H1 (cell line): ENCODE measurements around the gene METRN.

Source experiments
- BCL11A ChIP-seq, 2 experiments: IDR thresholded peaks; one replicate each; pipeline ENCODE4 v1.6.1; 2011; ENCODE audit warnings: low read depth in 2 of 2, low read length in 2 of 2, mild to moderate bottlenecking in 2 of 2
- CTBP2 ChIP-seq: IDR thresholded peaks from 2 replicates; pipeline ENCODE4 v1.7.0; 2011; ENCODE audit warnings: borderline replicate concordance, mild to moderate bottlenecking, moderate library complexity, mixed read lengths, low read length; ENCODE audit not compliant: insufficient read depth, insufficient read length
- KDM1A ChIP-seq: fragments of 200-600, 300-600 bp; sonication (generic); IDR thresholded peaks from 2 replicates; pipeline ENCODE4 v1.7.1; 2016; ENCODE audit warnings: mild to moderate bottlenecking, low read length, borderline replicate concordance
- POLR2AphosphoS5 ChIP-seq: IDR thresholded peaks from 2 replicates; pipeline ENCODE4 v1.6.1; 2011; ENCODE audit warnings: low read depth, low read length
- RBBP5 ChIP-seq: IDR thresholded peaks from 2 replicates; pipeline ENCODE4 v1.7.1; 2012; ENCODE audit warnings: low read depth, mild to moderate bottlenecking, inconsistent platforms, low read length, moderate library complexity, borderline replicate concordance
- SIX5 ChIP-seq: IDR thresholded peaks from 2 replicates; pipeline ENCODE4 v1.6.1; 2011; ENCODE audit warnings: mild to moderate bottlenecking, low read depth, low read length
- SUZ12 ChIP-seq: fragments of 200-600 bp; sonication (generic); IDR thresholded peaks from 2 replicates; pipeline ENCODE4 v1.6.1; 2012; ENCODE audit warnings: mild to moderate bottlenecking, inconsistent platforms, low read length, moderate library complexity, mixed read lengths
- TAF7 ChIP-seq: optimal IDR thresholded peaks from 2 replicates; pipeline ENCODE3; 2011; ENCODE audit warnings: low read depth, mild to moderate bottlenecking, inconsistent platforms, low read length, moderate library complexity, borderline replicate concordance
- TF ChIP-seq, protein P1 (sequence below), 3 experiments: IDR thresholded peaks; 1 replicate in 2 of 3; 2 replicates in 1 of 3; pipeline versions ENCODE4 v1.5.1 to v1.6.1; 2011; ENCODE audit warnings: low read length in 3 of 3, mild to moderate bottlenecking in 3 of 3, inconsistent platforms in 2 of 3, low read depth in 1 of 3, moderate library complexity in 1 of 3; ENCODE audit not compliant: insufficient read depth in 1 of 3; ENCODE audit errors: control extremely low read depth in 1 of 3
- TF ChIP-seq, protein P2 (sequence below): IDR thresholded peaks from 2 replicates; pipeline ENCODE4 v1.6.1; 2012; ENCODE audit warnings: inconsistent platforms

DNA sequence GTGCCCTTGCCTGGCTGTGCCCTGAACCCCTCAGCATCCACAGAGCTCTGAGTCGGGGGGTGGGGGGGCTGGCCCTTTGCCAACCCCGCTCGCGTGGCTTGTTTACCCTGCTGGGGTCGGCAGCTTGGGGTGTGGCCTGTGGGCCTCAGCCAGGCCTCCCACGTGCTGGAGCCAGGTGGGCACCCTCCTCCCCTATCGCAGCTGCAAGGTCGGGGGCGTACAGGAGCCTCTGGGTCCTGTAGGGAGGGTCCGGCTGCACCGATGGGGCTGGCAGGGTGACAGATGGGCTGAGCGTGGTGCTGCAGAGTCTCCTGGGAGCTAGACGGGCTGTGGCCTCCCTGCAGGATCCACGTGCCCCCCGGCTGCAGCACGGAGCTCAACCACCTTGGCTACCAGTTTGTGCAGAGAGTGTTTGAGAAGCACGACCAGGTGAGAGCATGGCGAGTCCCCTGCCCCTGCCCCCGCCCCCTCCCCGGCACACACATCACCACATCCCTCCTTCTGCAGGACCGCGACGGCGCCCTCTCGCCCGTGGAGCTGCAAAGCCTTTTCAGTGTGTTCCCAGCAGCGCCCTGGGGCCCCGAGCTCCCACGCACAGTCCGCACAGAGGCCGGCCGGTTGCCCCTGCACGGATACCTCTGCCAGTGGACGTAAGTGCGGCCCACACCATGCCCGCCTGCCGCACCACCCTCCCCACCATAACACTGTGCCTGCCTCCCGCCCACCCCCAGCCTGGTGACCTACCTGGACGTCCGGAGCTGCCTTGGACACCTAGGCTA is 43.4 kb upstream of the METRN start:
- TF ChIP-seq, protein P1, sequence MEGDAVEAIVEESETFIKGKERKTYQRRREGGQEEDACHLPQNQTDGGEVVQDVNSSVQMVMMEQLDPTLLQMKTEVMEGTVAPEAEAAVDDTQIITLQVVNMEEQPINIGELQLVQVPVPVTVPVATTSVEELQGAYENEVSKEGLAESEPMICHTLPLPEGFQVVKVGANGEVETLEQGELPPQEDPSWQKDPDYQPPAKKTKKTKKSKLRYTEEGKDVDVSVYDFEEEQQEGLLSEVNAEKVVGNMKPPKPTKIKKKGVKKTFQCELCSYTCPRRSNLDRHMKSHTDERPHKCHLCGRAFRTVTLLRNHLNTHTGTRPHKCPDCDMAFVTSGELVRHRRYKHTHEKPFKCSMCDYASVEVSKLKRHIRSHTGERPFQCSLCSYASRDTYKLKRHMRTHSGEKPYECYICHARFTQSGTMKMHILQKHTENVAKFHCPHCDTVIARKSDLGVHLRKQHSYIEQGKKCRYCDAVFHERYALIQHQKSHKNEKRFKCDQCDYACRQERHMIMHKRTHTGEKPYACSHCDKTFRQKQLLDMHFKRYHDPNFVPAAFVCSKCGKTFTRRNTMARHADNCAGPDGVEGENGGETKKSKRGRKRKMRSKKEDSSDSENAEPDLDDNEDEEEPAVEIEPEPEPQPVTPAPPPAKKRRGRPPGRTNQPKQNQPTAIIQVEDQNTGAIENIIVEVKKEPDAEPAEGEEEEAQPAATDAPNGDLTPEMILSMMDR (IDR thresholded peaks at IDR 0.05; ENCODE audit: control extremely low read depth in 1 of 3, insufficient read depth in 1 of 3, low read depth in 1 of 3, low read length in 3 of 3) = no peak
- TF ChIP-seq, protein P2, sequence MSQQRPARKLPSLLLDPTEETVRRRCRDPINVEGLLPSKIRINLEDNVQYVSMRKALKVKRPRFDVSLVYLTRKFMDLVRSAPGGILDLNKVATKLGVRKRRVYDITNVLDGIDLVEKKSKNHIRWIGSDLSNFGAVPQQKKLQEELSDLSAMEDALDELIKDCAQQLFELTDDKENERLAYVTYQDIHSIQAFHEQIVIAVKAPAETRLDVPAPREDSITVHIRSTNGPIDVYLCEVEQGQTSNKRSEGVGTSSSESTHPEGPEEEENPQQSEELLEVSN = no peak
- TF ChIP-seq SIX5 (no peak), TAF7 (no peak), SUZ12 (no peak), BCL11A (IDR thresholded peaks at IDR 0.05; ENCODE audit: low read depth in 2 of 2, low read length in 2 of 2) (no peak), POLR2AphosphoS5 (no peak), KDM1A (no peak), CTBP2 (no peak), RBBP5 (no peak)
